Esophagus squamous epithelium (tissue), 4 donors: Measurements from ENCODE around the gene ZNF750.

Experiments used
- CTCF ChIP-seq, 6 experiments: fragments of 450-650 bp in 4 of 6; fragments of 200-600 bp in 2 of 6; sonication (generic) in 2 of 6; IDR thresholded peaks; one replicate each; pipeline ENCODE4 v1.5.1; 2016 to 2019; ENCODE audit warnings: antibody characterized with exemption in 6 of 6, mild to moderate bottlenecking in 4 of 6, moderate library complexity in 4 of 6
- POLR2A ChIP-seq, 4 donors: fragments of 450-650 bp; IDR thresholded peaks; one replicate each; pipeline ENCODE4 v1.6.1; 2017; ENCODE audit warnings: antibody characterized with exemption in 4 of 4, mild to moderate bottlenecking in 4 of 4, moderate library complexity in 3 of 4

DNA sequence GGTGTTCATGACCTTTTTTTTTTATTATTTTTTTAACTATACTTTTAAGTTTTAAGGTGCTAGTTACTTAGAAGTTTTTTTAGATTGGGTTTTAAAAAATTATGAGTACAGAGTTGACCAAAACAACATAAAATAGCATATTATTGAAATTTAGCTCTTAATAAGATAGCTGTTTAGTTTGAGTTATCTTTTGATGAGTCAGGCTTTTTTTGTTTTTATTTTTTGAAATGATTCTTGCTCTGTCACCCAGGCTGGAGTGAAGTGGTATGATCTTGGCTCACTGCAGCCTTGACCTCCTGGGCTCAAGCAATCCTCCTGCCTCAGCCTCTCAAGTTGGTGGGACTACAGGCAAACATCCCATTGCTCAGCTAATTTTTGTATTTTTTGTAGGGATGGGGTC is 13.6 kb downstream of the ZNF750 start:
- TF ChIP-seq CTCF (IDR thresholded peaks at IDR 0.05) (no peak), POLR2A (IDR thresholded peaks at IDR 0.05) (no peak)
